HG02763 (cell line): Measurements from ENCODE around the gene AKNA.
A peak's percentile ranks its signal among the peaks of the same experiment; 100 is the strongest.

ENCODE experiments used
- ATAC-seq: cut with Tn5 transposase; IDR thresholded peaks from one replicate; pipeline ENCODE4 v1.9.1; 2021; ENCODE audit warnings: mild to moderate bottlenecking, moderate library complexity; ENCODE audit not compliant: unreplicated experiment

AKNA gene

DNA sequence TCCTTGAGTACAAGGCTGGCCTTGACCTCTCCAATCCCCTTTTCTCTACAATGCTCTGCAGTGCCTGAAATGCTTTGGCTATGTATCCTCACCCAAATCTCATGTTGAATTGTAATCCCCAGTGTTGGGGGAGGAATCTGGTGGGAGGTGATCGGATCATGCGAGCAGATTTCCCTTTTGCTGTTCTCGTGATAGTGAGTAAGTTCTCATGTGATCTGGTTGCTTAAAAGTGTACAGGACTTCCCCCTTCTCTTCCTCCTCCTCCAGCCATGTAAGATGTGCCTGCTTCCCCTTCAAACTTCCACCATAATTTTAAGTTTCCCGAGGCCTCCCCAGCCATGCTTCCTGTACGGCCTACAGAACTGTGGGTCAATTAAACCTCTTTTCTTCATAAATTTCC is 28.5 kb upstream of the AKNA start:
- ATAC-seq = no peak

DNA sequence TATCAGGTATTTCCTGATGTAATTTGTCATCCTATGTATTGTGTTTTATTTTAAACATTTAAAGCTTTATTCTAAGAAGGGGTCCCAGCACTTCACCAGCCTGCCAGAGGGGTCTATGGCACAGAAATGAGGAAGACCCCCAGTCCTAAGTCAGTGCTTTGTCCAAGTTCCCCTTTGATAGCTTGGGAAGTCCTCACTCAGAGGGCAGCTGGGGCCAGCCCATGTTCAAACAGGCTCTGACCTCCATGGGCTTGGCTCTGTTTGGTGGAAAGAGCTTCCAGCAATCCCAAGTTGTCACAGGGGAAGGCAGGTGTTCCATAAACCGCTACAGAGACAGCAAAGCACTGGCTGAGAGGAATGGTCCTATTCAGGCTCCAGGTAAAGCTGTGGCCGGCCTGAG is 26.6 kb upstream of the AKNA start:
- no peak for ATAC-seq

DNA sequence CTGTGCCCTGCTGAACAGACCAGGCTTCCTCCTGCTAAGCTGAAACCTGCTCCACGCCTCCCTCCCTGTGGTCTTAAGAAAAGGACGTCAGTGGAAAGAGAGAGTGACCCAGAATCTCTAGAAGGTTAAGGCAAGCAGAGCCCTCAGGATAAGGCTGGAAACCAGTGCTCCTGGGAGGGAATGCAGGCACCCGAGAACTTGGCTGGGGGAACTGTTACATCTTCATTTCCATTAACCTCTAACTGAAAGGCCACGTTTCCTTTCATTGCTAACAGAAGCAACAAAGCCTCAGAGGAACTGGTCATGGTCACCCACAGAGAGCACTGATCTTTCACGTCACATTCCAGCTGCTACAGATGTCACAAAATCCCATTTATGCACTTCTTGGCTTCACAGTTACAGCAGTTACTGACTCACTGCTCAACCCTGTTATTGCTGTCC is 26.1 kb upstream of the AKNA start:
- no peak for ATAC-seq

DNA sequence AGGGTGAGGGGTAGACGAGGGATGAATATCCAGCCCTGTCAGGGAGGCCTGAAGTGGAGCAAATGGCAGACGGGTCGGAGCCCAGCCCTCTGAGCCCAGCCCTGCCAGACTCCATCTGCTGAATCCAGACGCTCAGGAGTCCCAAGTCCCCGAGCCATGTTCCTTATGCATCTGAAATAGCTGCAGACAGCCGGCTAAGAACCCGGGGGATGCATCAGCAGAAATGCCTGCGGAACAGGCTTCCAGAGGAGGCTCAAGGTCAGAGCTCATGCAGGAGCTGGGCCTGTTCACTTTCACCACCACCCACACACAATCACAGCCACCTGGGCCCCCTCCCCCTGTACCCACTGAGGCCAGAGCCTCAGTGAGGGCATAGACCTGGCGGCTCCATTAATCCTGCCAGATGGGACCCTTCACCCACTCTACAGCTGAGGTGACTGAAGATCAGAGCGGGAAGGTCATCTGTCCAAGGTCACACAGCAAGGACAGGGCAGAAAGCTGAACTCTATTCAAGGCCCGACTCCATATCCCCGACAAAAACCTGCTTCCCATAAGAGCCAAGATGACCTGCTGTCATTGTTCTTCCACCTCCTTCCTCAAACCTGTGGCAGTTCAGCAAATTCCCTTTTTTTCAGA is 24.4 kb upstream of the AKNA start:
- no peak for ATAC-seq

DNA sequence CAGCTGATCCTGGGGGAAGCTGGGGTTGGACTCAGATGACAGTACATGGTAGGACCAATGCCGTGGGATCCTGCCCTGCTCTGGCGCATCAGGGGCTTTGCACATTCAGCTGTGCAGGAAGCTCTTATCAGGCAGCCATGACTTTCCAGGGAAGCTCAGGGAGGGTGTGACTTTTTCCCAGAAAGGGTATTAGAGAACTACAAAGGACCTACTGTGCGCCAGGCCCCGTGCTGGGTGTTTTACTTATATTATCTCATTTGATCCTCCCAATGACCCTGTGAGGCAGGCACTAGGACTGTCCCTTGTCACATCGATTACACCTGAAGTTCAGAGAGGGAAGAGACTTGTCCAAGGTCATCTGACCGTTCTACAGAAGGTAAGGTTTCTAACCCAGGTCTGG is 23.7 kb upstream of the AKNA start:
- ATAC-seq = no peak

DNA sequence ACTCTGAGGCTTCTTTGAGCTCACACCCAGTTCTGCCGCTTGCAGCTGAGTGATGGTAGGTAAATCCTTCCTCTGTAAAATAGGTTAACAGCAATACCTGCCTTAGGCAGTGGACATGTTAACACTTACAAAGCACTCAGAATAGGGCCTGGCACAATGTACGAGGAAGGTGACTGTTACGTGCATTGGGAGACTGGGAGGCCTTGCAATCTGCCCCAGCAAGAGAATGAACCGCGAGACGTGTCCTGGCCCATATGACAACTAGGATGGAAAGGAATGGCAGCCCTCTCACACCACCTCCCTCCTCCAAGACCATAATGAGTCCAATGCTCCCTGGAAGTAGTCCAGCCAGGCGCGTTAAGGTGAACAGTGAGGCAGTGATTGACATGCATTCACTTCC is 23.1 kb upstream of the AKNA start:
- ATAC-seq = no peak

DNA sequence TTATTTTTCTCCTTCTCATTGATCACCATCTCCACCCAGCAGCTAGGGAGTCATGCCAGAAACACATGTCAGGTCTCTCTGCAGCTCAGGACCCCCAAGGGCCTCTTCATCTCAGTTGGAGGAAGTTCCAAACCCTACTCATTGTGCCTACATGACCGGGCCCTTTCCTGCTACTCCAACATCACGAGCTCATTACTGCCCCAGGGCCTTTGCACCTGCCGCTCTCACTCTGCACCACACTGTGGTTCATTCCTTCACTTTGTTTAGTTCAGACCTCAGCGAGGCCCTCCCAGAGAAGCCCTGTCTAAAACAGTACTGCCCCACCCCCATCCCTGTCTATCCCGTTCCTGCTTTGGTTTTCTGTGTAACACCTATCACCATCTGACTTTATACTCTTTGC is 22.1 kb upstream of the AKNA start:
- no peak for ATAC-seq

DNA sequence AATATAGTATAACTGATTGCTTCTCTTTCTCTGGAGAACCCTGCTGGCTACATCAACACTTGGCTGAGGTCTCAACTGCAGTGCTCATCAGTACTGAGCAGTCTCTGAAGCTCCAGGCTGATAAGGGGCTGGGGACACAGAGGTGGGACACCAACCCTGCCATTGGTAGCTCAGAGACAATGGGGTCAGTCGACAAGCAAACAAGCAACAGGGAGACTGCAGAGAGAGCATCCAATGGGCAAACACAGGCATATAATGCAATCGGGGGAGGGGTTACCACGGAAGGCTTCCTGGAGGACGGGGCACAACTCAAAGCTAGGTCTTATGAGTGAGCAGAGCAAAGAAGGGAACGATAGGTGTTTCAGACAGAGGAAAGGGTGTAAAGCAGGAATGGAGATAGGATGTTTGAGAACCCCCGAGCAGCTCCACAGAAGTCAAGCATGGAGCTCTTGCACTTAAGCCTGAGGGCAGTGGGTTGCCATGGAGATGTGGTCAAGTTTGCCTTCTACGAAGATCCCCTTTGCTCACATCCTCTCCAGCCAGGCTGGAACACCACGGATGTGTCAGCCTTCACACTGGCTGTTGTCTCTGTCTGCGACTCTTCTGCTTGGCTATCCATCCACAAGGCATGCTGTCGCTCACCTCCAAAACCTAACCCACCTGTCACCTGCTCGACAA is 21.5 kb upstream of the AKNA start:
- ATAC-seq = no peak

DNA sequence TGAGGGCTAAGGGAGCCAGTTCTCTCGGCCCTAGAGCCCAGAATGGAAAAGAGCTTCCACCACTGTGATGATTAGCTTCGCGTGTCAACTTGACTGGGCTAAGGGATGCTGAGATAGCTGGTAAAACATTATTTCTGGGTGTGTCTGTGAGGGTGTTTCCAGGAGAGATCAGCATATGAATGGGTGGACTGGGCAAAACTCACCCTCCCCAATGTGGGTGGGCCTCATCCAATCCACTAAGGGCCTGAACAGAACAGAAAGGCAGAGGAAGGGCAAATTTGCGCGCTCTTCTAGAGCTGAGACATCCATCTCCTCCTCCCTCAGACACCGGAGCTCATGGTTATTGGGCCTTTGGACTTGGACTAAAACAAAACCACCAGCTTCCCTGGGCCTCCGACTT is 20.9 kb upstream of the AKNA start:
- ATAC-seq = no peak

DNA sequence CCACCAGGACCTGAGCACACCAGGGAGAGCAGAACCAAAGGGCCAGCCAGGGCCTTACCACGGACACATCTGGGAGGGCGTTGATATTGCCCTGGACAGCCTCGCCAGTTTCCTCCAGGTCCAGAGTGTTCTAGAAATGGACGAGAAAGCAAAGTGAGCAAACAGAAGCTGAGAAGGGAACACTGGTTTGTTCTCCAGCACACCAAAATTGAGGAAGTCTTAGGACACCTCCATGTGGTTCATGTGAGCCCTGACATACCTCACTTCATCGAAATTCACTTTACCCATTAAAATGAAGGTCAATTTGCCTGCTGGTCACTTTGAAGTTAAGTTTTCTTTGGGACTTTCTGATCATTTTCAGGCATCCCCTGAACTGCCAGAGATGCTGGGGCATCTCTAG is 20.1 kb upstream of the AKNA start:
- no peak for ATAC-seq

DNA sequence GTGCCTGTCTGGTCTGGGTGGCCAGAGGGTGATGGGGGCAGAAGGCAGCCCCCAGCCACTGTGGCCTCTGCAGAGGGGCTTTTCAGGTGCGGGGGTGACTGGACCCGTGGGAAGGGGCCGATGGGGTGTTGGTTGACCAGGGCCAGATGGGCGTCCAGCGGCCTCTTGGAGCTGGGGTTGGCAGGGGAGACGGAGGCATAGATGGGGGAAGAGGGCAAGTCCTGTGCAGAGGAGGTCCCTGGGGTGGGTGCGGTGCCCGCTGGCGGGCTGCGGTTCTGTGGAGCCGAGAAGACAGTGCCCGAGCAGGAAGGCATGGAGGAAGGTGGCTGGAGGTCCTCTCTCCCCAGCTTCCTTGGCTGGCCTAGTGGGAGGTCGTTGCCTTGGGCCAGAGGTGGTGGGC is 18.7 kb upstream of the AKNA start:
- no peak for ATAC-seq

DNA sequence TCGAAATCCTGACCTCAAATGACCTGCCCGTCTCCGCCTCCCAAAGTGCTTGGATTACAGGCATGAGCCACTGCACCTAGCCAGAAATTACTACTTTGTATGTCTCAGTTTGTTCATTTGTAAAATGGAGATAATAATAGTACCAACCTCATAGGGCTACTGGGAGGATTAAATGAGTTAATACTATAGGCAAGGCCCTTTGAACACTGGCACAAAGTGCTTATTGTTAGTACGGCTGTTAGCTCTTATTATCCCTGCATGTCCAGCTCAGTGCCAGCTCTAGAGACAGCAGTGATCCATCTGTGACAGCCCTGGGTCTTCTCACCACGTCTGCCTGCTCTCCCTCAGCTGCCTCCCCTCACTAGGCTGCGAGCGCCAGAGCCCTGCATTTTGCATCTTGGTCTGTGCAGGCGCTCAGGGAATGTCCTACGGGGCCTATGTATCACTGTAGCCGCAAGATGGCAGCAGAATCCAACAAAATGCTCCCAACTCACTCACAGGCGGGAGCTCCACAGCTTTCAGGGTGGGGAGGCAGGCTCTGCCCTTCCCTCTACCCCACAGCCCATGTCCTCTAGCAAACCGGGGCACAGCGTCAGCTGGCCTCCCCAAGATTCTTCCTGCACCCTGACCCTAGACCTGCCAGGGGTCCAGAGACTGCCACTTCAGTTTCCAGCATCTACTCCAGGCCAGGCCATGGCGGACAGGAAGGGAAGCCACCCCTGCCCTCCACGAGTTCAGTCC is 17.7 kb upstream of the AKNA start:
- ATAC-seq = peak; percentile 82

DNA sequence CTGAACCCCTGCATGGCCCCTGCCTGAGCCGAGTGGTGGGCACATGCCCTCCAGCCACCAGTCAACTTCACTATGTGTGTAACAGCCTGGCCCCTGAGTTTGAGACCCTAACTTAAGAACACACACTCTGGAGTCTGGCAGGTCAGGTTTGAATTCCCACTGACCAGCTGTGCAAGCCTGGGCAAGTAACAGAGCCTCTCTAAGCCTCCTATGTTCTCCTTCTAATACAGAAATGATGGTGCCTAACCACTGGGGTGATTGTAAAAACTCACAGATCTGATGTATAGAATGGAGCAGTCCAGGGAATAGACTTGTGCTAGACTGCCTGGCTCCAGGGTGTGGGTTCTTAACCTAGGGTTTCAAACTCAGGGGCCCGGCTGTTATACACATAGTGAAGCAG is 16.7 kb upstream of the AKNA start:
- ATAC-seq = no peak

DNA sequence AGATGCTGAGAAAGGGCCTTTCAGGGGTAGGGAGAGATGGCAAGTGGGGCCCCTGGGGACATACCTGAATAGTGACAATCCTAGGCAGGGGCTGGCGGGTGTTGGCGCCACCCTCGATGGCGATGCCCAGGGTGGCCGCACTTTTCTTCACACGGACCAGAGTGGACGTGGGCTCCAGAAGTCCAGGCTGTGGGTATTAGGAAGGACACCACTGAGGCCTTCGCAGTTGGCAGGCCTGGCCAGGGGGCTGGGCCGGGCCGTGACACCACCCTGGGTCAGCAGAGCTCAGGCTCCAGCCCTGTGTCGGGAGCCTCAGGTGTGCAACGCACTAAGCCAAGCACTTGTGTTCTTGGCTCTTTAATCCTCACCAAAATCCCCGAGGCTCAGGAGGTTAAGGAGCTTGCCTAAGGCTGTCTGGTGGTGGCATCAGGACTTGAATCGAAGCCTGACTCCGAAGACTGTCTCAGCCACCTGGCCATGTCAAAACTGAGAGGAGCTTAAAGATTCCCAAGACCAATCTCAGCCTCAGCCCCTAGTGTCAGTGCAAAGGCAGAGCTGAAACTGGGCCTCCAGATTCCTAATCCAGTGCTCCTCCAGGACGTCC is 15.5 kb upstream of the AKNA start:
- ATAC-seq = no peak

DNA sequence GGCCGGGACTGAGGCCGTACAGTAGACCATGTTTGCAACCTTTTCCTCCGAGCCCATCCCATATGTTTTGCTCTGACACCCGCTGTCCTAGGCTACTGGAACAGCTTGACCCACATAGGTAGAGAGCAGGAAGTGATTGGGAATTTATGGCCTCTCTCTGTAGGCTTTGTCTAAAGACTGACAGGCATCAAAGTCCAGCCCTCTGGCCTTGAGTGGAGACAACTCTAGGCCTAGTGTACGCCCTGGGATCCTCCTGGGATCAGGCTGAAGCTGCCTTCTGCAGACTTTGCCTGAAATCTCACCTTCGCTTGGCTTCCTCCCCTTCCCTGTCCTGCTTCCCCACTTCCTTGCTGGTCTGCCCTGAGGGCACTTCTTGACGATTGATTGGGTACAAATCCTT is 13.6 kb upstream of the AKNA start:
- ATAC-seq = no peak

DNA sequence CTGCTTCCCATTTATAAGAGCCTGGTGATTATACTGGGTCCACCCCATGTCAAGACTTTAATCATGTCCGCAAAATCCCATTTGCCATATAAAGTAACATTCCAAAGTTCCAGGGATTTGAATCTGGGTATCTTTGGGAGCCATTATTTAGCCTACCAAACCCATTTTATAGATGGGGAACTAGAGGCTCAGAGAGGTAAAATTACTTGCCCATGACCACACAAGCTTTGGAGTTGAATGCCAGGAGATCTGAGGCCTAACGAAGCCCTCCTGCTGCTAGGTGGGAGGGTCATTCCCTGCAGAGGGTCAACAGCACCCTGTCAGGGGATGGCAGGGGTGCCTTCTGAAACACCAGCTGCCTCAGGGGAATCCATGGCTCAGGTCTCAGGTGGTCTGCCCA is 13.0 kb upstream of the AKNA start:
- no peak for ATAC-seq

DNA sequence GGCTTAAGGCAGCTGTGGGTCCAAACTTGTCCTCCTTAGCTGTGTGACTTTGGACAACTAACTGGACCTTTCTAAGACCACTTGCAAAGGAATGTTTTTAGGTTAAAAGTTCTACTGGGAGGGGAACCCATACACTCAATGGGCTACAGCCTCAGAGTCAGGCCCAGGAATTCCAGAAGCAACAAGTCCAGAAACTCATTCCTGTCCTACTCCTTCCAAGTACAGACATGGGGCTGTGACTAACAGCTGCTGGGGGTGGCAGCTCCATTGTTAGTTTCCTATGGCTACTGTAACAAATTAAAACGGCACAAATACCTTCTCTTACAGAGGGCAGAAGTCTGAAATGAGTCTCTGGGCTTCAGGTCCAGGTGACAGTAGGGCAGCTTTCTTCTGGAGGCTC is 12.4 kb upstream of the AKNA start:
- ATAC-seq = no peak

DNA sequence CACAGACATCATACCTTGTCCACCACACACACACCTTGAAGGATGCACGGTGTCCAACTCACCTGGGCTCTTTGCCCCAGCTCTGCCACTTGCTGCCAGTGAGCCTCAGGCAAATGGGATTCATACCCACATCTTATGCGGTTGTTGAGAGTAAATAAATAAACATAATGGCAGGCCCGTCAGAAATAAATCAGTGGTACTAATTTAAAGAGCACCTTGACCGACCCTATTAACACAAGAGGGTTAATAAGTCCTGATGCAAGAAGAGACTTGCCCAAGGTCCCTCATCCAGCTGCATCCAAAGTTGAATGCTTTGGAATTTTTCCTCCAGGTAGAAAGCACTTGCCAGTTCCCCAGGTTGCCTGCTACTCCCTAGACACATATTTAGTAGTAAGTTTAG is 11.6 kb upstream of the AKNA start:
- no peak for ATAC-seq

DNA sequence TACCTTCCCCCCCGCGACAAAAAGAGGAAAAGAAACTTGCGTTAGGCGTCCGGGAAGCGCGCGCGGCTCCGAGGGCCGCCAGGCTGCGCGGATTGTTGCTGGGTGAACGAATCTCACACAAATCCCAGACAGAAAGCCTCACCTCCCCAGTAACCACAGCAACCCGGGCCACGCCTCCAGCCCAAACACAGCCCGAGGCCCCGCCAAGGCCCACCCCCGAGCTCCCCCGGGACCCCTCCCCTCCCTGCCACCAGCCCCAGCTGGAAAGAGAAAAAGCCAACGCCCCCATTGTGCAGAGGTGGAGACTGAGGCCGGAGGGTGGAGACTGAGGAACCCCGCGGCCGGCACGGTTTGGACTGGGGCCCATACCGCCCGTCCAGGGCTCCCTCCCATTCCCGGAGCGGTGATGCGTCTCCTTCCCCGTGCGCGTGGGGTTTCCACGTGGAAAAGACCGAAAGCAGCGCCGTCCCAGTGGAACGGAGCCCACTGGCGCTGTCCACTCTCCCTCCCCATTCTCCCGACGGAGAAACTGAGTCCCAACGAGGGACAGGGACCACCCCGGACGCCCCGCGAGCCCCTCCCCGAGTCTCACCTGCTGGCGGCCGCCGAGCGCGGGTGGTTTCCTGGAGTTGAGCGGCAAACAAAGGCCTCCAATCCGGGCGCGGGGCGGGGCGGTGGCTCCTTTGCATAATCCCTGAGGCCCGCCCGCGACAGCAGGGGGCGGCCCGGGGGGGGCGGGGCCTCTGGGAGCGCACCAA is 10.2 kb upstream of the AKNA start:
- ATAC-seq = peak; percentile 79

DNA sequence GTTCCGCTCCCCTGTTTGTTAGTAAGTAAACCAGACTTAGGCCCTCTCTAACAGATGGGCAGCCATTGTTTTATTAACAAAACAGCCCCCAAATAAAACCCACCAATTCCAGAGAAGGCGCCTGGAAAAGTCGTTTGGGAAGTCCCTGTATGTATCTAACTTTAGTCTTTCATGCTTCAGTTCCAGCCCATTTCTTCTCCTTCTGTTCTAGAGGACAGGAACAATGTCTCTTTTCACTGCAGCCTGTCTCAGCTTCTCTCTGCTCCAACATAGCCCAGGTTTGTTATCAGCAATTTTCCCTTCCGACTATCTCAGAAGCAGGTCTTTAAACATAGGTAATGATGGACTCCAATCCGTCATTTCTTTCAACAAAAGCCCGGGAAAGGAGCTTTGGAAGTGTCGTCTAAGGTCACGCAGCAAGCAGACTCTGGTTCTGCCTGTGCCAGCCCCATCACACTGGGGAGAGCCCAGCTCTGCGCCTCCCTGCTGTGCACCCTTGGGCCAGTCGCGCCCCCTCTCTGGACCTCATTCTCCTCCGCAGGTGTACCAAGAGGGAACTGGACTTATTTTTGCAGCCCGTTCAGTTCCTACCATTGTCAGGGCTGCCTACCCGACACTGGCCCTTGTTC is 9.6 kb upstream of the AKNA start:
- no peak for ATAC-seq
